BJ (cell line): Measurements from ENCODE around the gene INHBB. TPM values are rescaled to one million over a fixed set of nuclear protein-coding genes. Genes with fewer than 3 reads are reported as not detected.
"Not testable (repeated sequence)": the region's sequence is repeated elsewhere in the genome, so short reads cannot be mapped to it uniquely, and the experiment has no call there.

Source experiments
- CTCF ChIA-PET: fragments of 350-600 bp; formaldehyde crosslinking; extraction: SDS; loops from one replicate; lab custom pipeline; 2021; ENCODE audit warnings: antibody characterized with exemption, inconsistent platforms; lab: Yijun Ruan, JAX
- POLR2A ChIA-PET: fragments of 300-600 bp; sonication (Branson Sonifier 250); formaldehyde crosslinking; extraction: SDS; loops from one replicate; lab custom pipeline; 2021; ENCODE audit warnings: antibody characterized with exemption; lab: Charles Lee
- DNase-seq: peaks from one replicate; pipeline ENCODE4 v3.0.0-alpha.2; 2011; ENCODE audit warnings: low read depth
- H3K27me3 ChIP-seq: 2 replicates; pipeline ENCODE4 v1.6.0; 2011; ENCODE audit warnings: low read length; ENCODE audit not compliant: control insufficient read depth, insufficient read depth
- H3K36me3 ChIP-seq: 2 replicates; pipeline ENCODE4 v1.5.1; 2011; ENCODE audit warnings: low read length; ENCODE audit not compliant: control insufficient read depth, insufficient read depth
- H3K4me3 ChIP-seq: 2 replicates; pipeline ENCODE4 v1.5.1; 2011; ENCODE audit warnings: low read depth, mild to moderate bottlenecking, control low read depth, low read length
- CTCF ChIP-seq: IDR thresholded peaks from 2 replicates; pipeline ENCODE4 v1.5.1; 2011; ENCODE audit warnings: low read depth, mild to moderate bottlenecking, control low read depth, inconsistent platforms, low read length, moderate library complexity; ENCODE audit not compliant: insufficient read depth
- polyA plus RNA-seq: library from polyadenylated mRNA; depleted of rRNA; stranded (reverse); fragments of >200 nt; gene quantifications from 2 replicates; pipeline ENCODE4 v1.2.3, GENCODE V29; 2011

Gene INHBB
- polyA plus RNA-seq, 1 experiment: 3.9 TPM

- ChIA-PET POLR2A (no interaction called here), CTCF (interaction anchor here (1.1 kb wide), 1 partner anchor 10 kb away, joined by 4 read pairs; no protein-coding TSS in a partner anchor)
- no peak for DNase-seq
- TF ChIP-seq CTCF: no peak
- Histone ChIP-seq H3K27me3 (no peaks in the 10 kb centered on the region), H3K4me3 (no peak overlapping the region), H3K36me3 (peaks cover 5% of the 10 kb centered on the region)
These were observed 38.5 kb upstream of the INHBB start for GRCh38 chr2:120307482-120307881.

- no peak for DNase-seq
- Histone ChIP-seq H3K36me3 (peaks cover 5% of the 10 kb centered on the region), H3K27me3 (no peaks in the 10 kb centered on the region), H3K4me3 (no peak overlapping the region)
- ChIA-PET POLR2A (no interaction called here), CTCF (interaction anchor here (1.1 kb wide), 1 partner anchor 11 kb away, joined by 4 read pairs; no protein-coding TSS in a partner anchor)
- no peak for TF ChIP-seq CTCF
These were observed 37.7 kb upstream of the INHBB start for GRCh38 chr2:120308038-120308910.

- CTCF ChIA-PET: interaction anchor here (1.4 kb wide), 1 partner anchor 19 kb away, joined by 3 read pairs; no protein-coding TSS in a partner anchor
These were observed 35.8 kb upstream of the INHBB start for GRCh38 chr2:120310136-120310535.

DNA sequence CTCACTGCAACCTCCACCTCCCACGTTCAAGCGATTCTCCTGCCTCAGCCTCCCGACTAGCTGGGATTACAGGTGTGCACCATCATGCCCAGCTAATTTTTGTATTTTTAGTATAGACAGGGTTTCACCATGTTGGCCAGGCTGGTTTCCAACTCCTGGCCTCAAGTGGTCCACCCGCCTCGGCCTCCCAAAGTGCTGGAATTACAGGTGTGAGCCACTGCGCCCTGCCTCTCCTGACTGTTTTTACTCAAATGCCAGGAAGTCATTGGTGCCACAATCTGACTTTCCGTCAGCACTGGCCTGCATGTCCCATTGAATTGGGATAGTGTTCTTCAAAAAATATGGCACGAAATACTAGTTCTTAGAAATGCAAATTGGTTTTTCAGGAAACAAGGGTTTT is 35.1 kb upstream of the INHBB start:
- CTCF ChIA-PET: interaction anchor here (0.6 to 2.8 kb wide), 5 partner anchors 8 to 816 kb away, joined by 3 to 40 read pairs (median 3); no protein-coding TSS in a partner anchor
- H3K27me3 ChIP-seq, H3K36me3 ChIP-seq, H3K4me3 ChIP-seq, DNase-seq, POLR2A ChIA-PET: not testable (repeated sequence)

More at GRCh38 chr2:120310136-120310535, 35.8 kb upstream of the INHBB start:
- H3K4me3 ChIP-seq: no peak overlapping the region
- DNase-seq: no peak
- H3K27me3 ChIP-seq: no peaks in the 10 kb centered on the region
- TF ChIP-seq CTCF: no peak
- POLR2A ChIA-PET: no interaction called here
- H3K36me3 ChIP-seq: peaks cover 1% of the 10 kb centered on the region

DNA sequence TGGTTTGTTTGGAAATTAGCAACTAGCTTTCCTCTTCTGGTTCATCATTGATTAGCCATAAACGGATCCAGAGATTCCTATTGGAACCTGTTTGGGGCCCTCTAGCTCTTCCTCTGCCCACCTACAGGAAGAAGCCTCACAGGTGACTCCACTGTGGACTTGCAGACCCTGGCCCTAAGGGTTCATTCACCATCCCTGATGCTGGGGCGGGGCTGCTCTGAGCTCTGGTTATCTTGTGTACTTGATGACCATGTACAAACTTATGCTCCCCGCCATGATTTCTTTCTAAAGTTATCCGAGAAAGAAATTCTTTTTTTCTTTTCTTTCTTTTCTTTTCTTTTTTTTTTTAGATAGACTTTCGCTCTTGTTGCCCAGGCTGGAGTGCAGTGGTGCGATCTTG is 33.9 kb upstream of the INHBB start:
- no peak for DNase-seq
- Histone ChIP-seq H3K4me3 (no peak overlapping the region), H3K36me3 (no peaks in the 10 kb centered on the region; the same call in 1 of the 2 replicates), H3K27me3 (no peaks in the 10 kb centered on the region)
- TF ChIP-seq CTCF: no peak
- CTCF ChIA-PET: interaction anchor here (0.7 to 3.8 kb wide), 23 partner anchors 9 to 608 kb away, joined by 3 to 40 read pairs (median 4); partner anchors contain the start of gene RALB
- POLR2A ChIA-PET: no interaction called here
